Activated T-cell treated with anti-CD3 and anti-CD28 coated beads, Interleukin-2, amount 50 U/mL, for 24 hours (primary cell): ENCODE data around the gene SHH.
"Not testable (repeated sequence)": the region's sequence is repeated elsewhere in the genome, so short reads cannot be mapped to it uniquely, and the experiment has no call there.

Experiments used
- DNase-seq: peaks from one replicate; pipeline ENCODE4 v3.0.0-alpha.2; 2020
- H3K27ac Mint-ChIP-seq: 2 replicates; pipeline ENCODE4 v1.8.0; 2020; ENCODE audit warnings: mild to moderate bottlenecking, mixed read lengths
- H3K27me3 Mint-ChIP-seq: 2 replicates; pipeline ENCODE4 v1.8.0; 2020; ENCODE audit warnings: mixed read lengths
- H3K36me3 Mint-ChIP-seq: 2 replicates; pipeline ENCODE4 v1.8.0; 2020; ENCODE audit warnings: low read depth, mixed read lengths
- H3K4me1 Mint-ChIP-seq: 2 replicates; pipeline ENCODE4 v1.8.0; 2020; ENCODE audit warnings: low read depth, mixed read lengths
- H3K4me3 Mint-ChIP-seq: 2 replicates; pipeline ENCODE4 v1.8.0; 2020; ENCODE audit warnings: mild to moderate bottlenecking, moderate library complexity, mixed read lengths
- H3K9me3 Mint-ChIP-seq: 2 replicates; pipeline ENCODE4 v1.8.0; 2020; ENCODE audit warnings: mixed read lengths

The SHH gene

DNA sequence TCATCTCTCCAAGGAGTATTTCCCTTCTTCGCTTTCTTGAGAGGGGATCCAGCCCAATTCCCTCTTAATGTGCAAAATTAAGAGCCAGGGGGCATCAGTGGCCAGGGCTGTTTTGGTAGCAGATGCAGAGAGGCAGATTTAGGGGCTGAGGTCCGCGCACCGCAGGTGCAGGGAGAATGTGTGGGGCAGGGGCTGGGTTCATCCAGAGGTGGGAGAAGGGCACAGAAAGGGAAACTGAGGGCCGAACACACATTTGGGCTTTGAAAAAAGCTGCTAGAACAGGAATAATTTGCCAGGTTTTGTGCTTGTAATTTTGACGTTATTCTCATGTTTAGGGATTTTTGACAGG is 6.5 kb upstream of the SHH start:
- no peak overlapping the region for H3K4me3 Mint-ChIP-seq
- DNase-seq: no peak
- peaks cover 43% of the 10 kb centered on the region for H3K27me3 Mint-ChIP-seq
- peaks cover 4% of the 10 kb centered on the region for H3K4me1 Mint-ChIP-seq
- H3K27ac Mint-ChIP-seq: no peak overlapping the region
- no peaks in the 10 kb centered on the region for H3K36me3 Mint-ChIP-seq
- no peaks in the 10 kb centered on the region for H3K9me3 Mint-ChIP-seq

DNA sequence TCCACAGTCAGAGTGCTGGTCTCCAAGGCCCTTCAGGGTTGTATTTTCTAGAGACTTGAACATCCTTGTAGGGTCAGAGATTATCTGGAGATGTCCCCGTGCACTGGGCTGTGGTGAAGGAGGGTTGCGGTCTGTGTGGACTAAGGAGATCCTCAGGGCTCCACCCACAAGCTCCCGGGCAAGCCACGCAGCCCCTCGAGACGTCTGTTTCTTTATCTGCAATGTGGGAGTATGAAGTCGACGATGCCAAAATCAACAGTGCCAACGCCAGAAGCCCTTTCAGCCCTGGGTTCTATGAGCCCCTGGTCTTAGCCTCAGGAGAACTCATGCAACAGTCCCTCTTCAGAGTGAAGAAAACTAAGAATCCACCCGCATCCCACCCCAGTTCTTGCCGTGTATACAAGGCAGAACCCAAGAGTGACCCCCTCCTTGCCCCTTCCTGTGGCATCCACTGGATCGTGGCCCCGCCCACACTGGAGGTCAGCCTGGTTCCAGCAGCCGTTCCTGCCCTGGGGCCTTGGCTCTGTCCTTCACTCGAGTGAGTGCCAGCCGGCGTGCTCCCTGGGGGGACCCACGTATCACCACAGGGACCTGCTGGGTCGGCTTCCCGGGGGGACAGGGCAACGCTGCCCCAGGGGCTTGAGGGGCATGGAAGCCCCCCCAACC is 6.0 kb upstream of the SHH start:
- no peak for DNase-seq
- H3K27ac Mint-ChIP-seq: no peak overlapping the region
- H3K9me3 Mint-ChIP-seq: no peaks in the 10 kb centered on the region
- H3K4me3 Mint-ChIP-seq: no peak overlapping the region
- H3K4me1 Mint-ChIP-seq: peaks cover 4% of the 10 kb centered on the region
- peaks cover 47% of the 10 kb centered on the region for H3K27me3 Mint-ChIP-seq
- no peaks in the 10 kb centered on the region for H3K36me3 Mint-ChIP-seq

DNA sequence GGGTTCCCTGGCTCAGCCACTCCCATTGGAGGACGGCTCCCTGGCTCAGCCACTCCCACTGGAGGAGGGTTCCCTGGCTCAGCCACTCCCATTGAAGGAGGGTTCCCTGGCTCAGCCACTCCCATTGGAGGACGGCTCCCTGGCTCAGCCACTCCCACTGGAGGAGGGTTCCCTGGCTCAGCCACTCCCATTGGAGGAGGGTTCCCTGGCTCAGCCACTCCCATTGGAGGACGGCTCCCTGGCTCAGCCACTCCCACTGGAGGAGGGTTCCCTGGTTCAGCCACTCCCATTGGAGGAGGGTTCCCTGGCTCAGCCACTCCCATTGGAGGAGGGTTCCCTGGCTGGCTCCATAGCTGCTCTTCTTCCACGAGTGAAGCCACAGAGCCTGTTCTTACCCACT is 5.3 kb upstream of the SHH start:
- H3K9me3 Mint-ChIP-seq, H3K4me1 Mint-ChIP-seq, DNase-seq: not testable (repeated sequence)

DNA sequence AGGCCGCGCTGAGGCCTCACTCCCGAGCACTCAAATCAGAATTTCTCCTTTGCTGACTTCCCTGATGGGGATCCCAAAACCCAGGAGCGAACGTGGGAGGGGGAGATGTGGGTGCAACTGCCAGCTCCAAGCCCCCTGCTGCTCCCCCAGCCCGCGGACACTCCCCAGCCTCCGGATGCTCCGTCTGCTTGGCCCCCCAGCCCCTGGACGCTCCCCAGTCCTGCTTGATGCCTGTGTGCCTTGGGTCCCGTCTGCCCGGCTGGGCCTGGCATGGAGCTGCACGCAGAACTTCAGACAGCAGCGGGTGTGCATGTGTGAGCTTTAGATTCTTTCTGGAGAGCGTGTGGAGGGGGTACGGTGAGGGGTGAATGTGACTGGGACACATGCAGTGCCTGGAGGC is 4.7 kb upstream of the SHH start:
- H3K36me3 Mint-ChIP-seq: no peaks in the 10 kb centered on the region
- H3K9me3 Mint-ChIP-seq: no peaks in the 10 kb centered on the region
- no peak overlapping the region for H3K27ac Mint-ChIP-seq
- H3K27me3 Mint-ChIP-seq: peaks cover 60% of the 10 kb centered on the region
- no peak overlapping the region for H3K4me3 Mint-ChIP-seq
- no peak for DNase-seq
- peaks cover 9% of the 10 kb centered on the region for H3K4me1 Mint-ChIP-seq

More for the DNA sequence above, 5.3 kb upstream of the SHH start:
- H3K27me3 Mint-ChIP-seq: peaks cover 54% of the 10 kb centered on the region
- H3K4me3 Mint-ChIP-seq, H3K27ac Mint-ChIP-seq, H3K36me3 Mint-ChIP-seq: not testable (repeated sequence)

DNA sequence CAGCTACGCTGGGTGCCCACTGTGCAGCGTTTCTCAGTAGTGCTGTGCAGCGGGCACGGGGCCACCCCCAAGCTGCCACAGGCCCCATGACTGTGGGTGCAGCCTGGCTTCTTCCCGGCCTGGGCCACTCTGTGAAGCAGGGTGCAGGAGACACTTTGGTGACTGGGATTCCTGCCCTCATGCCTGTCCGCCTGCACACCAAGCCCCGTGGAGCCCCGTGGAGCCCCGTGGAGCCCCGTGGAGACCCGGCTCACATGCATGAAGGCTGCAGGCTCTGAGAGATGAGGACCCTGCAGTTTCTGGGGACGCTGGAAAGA is 3.9 kb upstream of the SHH start:
- Mint-ChIP-seq H3K9me3 (no peaks in the 10 kb centered on the region), H3K36me3 (no peaks in the 10 kb centered on the region), H3K27me3 (peaks cover 64% of the 10 kb centered on the region), H3K4me1 (peaks cover 16% of the 10 kb centered on the region), H3K27ac (no peak overlapping the region), H3K4me3 (no peak overlapping the region)
- no peak for DNase-seq

DNA sequence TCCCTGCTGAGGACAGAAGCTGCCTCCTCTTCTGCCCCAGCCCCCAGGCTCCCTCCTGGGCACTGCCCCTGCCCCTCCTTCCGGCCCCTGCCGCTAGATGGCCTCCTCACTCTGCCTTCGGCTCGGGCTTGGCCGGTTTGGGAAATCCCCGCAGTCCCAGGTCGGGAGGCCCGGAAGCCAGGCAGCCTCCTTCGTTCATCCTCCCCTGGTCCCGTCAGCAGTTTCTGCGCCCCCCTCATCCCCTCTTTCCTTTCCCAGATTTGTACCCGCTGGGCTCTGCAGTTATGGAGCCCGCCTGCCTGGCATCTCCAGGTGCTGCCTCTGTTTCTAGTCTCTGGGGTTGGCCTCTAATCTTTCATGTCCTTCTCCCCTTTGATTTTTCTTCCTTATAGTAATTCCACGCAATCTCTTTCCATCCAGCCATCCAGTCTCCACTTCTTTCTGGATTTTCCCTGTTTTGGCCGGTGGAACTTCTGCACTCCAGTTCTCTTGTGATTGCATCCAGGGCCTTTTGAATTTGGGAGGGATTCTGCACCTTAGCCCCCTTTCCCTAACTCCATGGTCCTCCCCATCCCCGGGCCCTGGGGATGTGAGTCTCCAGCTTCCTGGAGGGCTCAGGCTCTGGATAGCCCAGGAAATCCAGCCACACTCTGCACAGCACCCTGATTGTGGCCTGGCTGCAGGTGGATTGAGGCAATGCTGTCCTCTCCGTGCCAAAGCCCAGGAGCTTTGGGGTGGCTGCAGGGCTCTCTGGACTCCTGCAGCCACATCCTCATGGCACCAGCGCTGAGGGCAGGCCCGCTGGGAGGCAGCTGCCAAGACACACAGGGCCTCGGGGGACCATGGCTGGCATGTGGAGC is 3.3 kb upstream of the SHH start:
- DNase-seq: peak; percentile 79
- no peak overlapping the region for H3K4me3 Mint-ChIP-seq
- H3K36me3 Mint-ChIP-seq: no peaks in the 10 kb centered on the region
- H3K4me1 Mint-ChIP-seq: peaks cover 17% of the 10 kb centered on the region
- H3K9me3 Mint-ChIP-seq: no peaks in the 10 kb centered on the region
- H3K27me3 Mint-ChIP-seq: peaks cover 68% of the 10 kb centered on the region
- H3K27ac Mint-ChIP-seq: no peak overlapping the region

DNA sequence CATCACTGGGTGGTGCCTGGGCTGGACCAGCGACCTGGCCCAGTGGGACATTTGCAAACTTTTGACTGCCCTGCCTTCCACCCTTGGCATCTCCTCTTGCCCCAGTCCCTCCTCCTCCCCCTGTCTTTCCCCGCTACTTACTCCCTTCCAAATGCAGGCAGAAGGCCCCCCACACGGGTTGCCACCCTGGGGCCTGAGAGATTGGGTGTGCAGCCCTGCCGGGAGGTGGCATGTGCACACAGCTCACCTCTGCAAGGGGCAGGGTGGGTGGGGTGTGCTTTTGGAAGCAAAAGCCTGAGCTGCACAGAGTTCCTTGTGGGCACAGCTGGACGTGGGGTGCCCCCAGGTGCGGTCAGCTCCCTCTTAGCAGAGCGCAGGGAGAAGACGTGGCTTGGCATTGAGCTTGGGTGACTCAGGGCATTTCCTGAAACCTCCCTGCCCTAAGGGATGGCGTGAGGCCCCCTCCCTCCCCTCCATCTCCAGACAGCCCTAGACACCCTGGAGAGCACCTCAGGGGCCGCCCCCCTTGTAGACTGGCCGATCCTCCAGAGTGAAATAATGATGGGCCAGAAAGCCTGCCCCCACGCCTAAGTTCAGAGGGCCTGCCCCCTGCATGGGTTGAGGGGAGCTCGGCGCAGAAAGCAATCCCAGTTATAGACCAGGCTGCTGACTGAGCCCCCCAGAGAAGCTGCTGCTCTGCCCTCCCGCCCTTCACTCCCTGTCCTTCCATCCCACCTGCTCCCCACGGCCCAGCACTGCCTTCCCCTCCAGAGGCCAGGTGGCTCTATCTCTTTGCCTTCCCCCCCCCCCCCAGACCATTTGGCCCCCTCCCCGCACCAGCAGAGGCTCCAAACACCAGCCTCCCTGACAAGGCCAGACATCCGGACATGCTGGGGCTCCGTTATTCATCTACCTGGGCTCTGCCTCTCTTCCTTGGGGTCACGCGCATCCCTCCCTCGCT is 2.3 kb upstream of the SHH start:
- H3K27me3 Mint-ChIP-seq: peaks cover 72% of the 10 kb centered on the region
- H3K27ac Mint-ChIP-seq: no peak overlapping the region

DNA sequence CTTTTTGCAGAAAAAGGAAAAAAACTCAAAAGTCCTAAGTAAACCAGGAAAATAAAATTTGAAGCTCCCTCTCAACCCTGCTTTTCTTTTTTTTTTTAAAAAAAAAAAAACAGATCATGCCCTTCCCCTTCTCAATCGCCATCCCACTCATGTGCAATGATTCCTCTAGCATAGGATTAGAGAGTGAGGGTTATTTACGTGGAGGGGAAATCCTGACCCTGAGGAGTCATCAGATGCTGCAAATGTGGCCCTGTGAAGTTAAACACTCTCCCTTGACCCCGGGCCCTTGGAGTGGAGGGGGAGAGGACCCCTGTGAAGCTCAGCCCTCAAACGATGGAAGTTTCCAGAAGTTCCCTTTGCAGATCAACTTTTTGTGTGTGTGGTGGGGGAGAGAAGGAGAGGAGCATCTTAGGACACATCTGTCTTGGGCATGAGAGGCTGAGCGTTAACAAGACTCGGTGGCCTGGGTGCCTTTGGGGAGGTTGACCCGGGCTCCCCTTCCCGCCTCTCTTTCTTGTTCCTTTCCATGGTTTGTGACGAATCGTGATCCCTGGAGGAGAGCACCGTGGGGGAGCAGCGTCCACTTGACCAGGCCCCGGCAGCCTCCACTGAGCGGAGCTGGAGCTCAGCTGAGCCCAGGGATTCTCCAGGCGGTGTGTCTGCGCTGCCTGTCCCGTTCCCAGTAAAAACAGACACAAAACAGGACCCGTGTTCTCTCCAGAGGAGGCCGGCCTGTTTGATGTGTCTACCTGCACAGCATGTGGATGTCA is 1.5 kb upstream of the SHH start:
- Mint-ChIP-seq H3K4me1 (peaks cover 19% of the 10 kb centered on the region), H3K27ac (no peak overlapping the region), H3K36me3 (no peaks in the 10 kb centered on the region), H3K4me3 (no peak overlapping the region), H3K9me3 (no peaks in the 10 kb centered on the region), H3K27me3 (peaks cover 72% of the 10 kb centered on the region)
- DNase-seq: no peak

More for the DNA sequence above, 2.3 kb upstream of the SHH start:
- peaks cover 17% of the 10 kb centered on the region for H3K4me1 Mint-ChIP-seq
- H3K9me3 Mint-ChIP-seq: no peaks in the 10 kb centered on the region
- H3K4me3 Mint-ChIP-seq: no peak overlapping the region
- DNase-seq: no peak
- no peaks in the 10 kb centered on the region for H3K36me3 Mint-ChIP-seq

DNA sequence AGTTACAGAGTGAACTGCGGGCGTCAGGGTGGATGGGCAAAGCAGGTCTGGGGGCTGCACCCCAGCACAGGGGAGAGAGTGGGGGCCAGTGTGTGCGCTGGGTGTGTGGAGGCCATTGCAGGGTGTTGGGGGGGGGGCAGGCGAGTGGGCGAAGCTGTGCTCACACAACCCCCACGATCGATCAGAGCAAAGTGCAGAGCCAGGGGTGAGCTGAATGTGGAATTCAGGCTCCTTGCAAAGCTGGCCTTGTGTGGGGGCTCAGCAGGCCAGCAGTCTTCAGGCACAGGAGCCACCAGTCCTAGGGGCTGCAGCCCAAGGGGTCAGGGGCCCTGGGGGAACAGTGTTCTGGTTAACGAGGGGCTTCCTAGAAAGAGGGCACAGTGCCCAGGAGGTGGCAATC is 862 bp upstream of the SHH start:
- no peak overlapping the region for H3K4me3 Mint-ChIP-seq
- no peaks in the 10 kb centered on the region for H3K36me3 Mint-ChIP-seq
- H3K4me1 Mint-ChIP-seq: peaks cover 19% of the 10 kb centered on the region
- H3K9me3 Mint-ChIP-seq: no peaks in the 10 kb centered on the region
- H3K27ac Mint-ChIP-seq: no peak overlapping the region
- no peak for DNase-seq
- peaks cover 73% of the 10 kb centered on the region for H3K27me3 Mint-ChIP-seq

DNA sequence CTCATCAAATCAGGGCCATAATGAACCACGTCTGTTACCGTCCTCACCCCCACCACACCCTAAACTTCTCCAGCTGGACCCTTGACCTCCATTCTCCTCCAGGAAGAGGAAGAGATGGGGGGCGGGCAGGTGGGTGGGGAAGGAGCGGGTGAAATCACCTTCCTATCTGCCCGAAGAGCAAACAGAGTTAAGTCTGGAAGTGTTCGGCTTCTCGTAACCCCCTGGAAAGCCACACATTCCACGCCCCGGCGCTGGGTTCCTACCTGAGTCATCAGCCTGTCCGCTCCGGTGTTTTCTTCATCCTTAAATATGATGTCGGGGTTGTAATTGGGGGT is 736 bp downstream of the SHH start:
- Mint-ChIP-seq H3K27ac (no peak overlapping the region), H3K27me3 (peaks cover 83% of the 10 kb centered on the region), H3K4me1 (peaks cover 27% of the 10 kb centered on the region), H3K4me3 (no peak overlapping the region), H3K9me3 (no peaks in the 10 kb centered on the region), H3K36me3 (no peaks in the 10 kb centered on the region)
- no peak for DNase-seq

DNA sequence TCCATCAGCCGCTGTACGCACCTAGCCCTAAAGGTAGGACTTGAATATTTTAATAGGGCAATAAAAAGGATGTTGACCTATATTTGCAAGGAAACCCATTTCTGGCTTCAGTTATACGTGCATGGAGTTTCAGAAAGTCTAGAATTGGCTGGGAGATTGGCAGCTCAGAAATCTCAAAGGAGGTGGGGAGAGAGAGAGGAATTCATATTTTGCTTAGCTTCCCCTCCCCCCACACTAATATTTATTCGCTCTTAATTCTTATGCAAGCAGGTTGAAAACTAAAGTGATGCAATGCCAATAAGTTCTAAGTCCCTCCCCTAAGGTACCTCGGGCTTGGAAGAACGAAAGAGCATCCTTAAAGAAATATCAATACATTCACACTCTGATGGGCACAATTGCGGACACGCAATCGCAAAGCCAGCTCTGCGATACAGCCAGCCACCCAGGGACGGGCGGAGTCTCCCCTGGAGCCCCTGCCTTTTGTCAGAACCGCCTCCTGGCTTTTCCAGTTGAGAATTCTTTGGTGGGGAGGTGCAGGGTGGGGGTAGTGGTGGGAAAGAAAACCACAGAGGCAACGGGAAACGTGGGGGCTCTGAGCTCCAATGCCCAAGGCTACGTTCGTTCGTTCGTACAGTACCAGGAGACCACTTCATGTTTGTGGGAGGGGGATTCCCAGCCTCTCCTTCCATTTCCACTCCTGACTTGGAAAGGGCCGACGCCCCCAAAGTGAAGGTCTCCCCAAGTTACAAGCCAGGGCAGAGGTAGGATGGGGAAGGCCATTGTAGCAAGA is 1.3 kb downstream of the SHH start:
- H3K27me3 Mint-ChIP-seq: peaks cover 87% of the 10 kb centered on the region
- H3K27ac Mint-ChIP-seq: no peak overlapping the region
- no peak overlapping the region for H3K4me3 Mint-ChIP-seq
- no peaks in the 10 kb centered on the region for H3K36me3 Mint-ChIP-seq
- peaks cover 30% of the 10 kb centered on the region for H3K4me1 Mint-ChIP-seq
- DNase-seq: no peak
- no peaks in the 10 kb centered on the region for H3K9me3 Mint-ChIP-seq

DNA sequence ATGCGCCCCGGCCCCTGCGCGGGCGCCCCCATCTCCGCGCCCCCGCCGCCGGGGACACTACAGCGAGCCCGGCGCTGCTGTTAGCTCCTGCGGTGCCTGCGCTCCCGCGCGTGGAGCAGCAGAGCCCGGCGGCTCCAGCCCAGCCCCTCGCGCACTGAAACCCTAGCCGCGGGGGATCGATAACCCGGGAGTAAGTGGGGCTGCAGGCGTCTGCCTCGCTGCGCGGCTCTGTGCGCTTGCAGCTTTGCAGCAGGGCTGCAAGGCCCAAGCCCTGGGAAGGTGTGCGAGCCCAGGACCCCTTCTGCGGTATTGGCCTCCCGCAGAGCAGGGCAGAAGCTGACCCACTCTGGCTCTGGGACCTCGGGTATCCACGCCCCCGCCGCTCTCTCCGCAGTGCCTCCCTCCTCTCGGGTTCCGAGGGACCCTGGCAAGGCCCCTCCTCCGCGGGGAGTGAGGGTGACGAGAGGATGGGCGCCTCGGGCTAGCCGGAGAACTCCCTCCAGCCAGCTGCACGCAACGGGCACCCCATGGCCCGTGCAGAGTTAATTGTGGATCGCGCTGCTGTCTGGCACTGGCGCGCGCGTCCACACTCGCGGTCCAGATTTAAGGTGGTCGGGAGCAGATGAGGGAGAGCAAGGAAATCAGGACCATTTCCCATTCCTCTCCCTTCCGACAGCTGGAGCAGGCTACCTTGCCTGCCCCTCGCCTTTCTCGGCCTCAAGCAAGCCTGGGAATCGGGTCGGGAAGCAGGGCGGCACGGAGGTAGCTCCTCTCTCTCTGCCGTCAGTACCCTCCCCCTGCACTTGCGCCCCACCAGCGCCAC is 2.1 kb downstream of the SHH start:
- DNase-seq: no peak
- H3K27ac Mint-ChIP-seq: no peak overlapping the region
- peaks cover 85% of the 10 kb centered on the region for H3K27me3 Mint-ChIP-seq
- H3K9me3 Mint-ChIP-seq: no peaks in the 10 kb centered on the region
- H3K36me3 Mint-ChIP-seq: no peaks in the 10 kb centered on the region
- H3K4me3 Mint-ChIP-seq: no peak overlapping the region
- H3K4me1 Mint-ChIP-seq: peaks cover 28% of the 10 kb centered on the region

DNA sequence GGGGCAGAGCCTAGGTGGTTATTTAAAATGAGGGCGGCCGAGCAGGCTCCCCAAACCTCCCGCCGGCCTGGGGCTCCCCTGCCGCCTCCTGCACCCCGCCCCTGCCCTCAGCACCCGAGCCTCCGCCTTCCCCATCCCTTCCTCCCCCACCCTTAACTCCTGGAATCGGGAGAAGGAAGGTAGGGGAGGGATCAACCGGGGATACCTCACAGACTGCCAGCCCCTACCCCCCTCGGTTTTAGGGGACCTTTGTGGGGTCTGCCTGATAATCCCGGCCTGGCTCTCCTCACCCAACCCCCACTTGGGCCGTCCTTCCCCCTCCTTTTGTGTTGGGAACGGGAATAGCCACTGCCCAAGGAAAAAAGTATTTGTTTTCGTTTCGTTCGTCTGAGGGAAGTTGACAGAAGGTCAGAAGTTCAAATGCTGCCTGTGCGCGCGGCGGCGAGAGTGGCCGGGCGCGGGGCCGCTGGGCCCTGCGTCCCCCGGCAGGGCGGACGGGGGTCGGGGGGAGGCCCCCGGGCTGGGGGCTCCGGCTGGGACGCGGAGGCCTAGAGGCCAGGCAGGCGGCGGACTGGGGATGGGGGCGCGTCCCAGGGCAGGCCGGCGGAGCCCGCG is 2.8 kb downstream of the SHH start:
- Mint-ChIP-seq H3K9me3 (no peaks in the 10 kb centered on the region), H3K27ac (no peak overlapping the region), H3K36me3 (no peaks in the 10 kb centered on the region), H3K4me3 (no peak overlapping the region), H3K4me1 (peaks cover 29% of the 10 kb centered on the region), H3K27me3 (peaks cover 83% of the 10 kb centered on the region)
- DNase-seq: no peak
